Naive thymus-derived CD8-positive, alpha-beta T cell (primary cell): ENCODE measurements around the gene MEOX1. TPM values are rescaled to one million over a fixed set of nuclear protein-coding genes. Genes with fewer than 3 reads are reported as not detected.

Source experiments
- ATAC-seq, 2 donors: fragments of 150-1000 bp; cut with Tn5 transposase in 1 of 2; sonication (Bioruptor Pico), chemical (Tn5 transposase) in 1 of 2; 1 replicate in 1 of 2; 2 replicates in 1 of 2; pipeline ENCODE4 v1.10.0; 2021; ENCODE audit warnings: mild to moderate bottlenecking in 2 of 2, moderate library complexity in 2 of 2
- POLR2A ChIA-PET: fragments of 350-600 bp; sonication (Branson Sonifier 250); formaldehyde crosslinking; loops from one replicate; lab custom pipeline; 2021; ENCODE audit warnings: antibody characterized with exemption; lab: Charles Lee
- DNase-seq, 10 donors: peaks; one replicate each; pipeline versions ENCODE4 v3.0.0 to v3.0.0-alpha.2; 2020 to 2022
- H3K27ac Mint-ChIP-seq, 10 donors: one replicate each; pipeline ENCODE4 v1.8.0; 2020 to 2022; ENCODE audit warnings: mild to moderate bottlenecking in 10 of 10, mixed read lengths in 10 of 10, moderate library complexity in 4 of 10, inconsistent platforms in 1 of 10
- H3K27me3 Mint-ChIP-seq, 5 donors: one replicate each; pipeline ENCODE4 v1.8.0; 2021 to 2022; ENCODE audit warnings: mixed read lengths in 5 of 5
- H3K36me3 Mint-ChIP-seq, 3 donors: one replicate each; pipeline ENCODE4 v1.8.0; 2020 to 2022; ENCODE audit warnings: mixed read lengths in 3 of 3, mild to moderate bottlenecking in 2 of 3, inconsistent platforms in 1 of 3
- H3K4me1 Mint-ChIP-seq, 4 donors: one replicate each; pipeline ENCODE4 v1.8.0; 2021 to 2022; ENCODE audit warnings: mixed read lengths in 4 of 4
- H3K4me3 Mint-ChIP-seq, 10 donors: one replicate each; pipeline ENCODE4 v1.8.0; 2020 to 2022; ENCODE audit warnings: mild to moderate bottlenecking in 10 of 10, mixed read lengths in 10 of 10, moderate library complexity in 6 of 10, inconsistent platforms in 1 of 10
- H3K9me3 Mint-ChIP-seq, 9 donors: one replicate each; pipeline ENCODE4 v1.8.0; 2020 to 2022; ENCODE audit warnings: mixed read lengths in 9 of 9, mild to moderate bottlenecking in 3 of 9, inconsistent platforms in 1 of 9, moderate library complexity in 1 of 9
- polyA plus RNA-seq, 3 donors: library from polyadenylated mRNA; unstranded; fragments of 300-500 nt; fragmentation: Illumina TruSeq; gene quantifications; one replicate each; pipeline ENCODE4 v1.2.3, GENCODE V29; 2021
- total RNA-seq, 8 experiments: library from RNA in 2 of 8; stranded (reverse) in 2 of 8; gene quantifications; one replicate each; pipeline ENCODE4 v1.2.3 and lab custom pipeline; 2021 to 2026

The MEOX1 gene
- not detected for total RNA-seq
- 1 to 10 TPM in 2 of 3 donors, under 1 TPM in 1; 0.66 to 5.9 (median 1.5) TPM for polyA plus RNA-seq
- 0 to 0.49 (median 0.26) reads per million in 6 experiments for total RNA-seq (lab: John Stamatoyannopoulos, UW)

GRCh38 chr17:43661699-43662412 lies at the start of gene MEOX1:
MEOX1 (minus strand) TSS chr17:43661922; CDS start chr17:43661534, 388 bp downstream.
- H3K36me3 Mint-ChIP-seq, result no peaks in the 10 kb centered on the region
- DNase-seq, result no peak
- H3K27ac Mint-ChIP-seq, result peak within 1 kb of the TSS in 8 of 10 donors; percentile 2 to 87 (median 42)
- peaks cover 0 to 18% (median 0%) of the 10 kb centered on the region in 5 donors for H3K27me3 Mint-ChIP-seq
- H3K4me3 Mint-ChIP-seq, result peak within 1 kb of the TSS; percentile 11 to 71 (median 41)
- H3K4me1 Mint-ChIP-seq, result peaks cover 0 to 31% (median 12%) of the 10 kb centered on the region in 4 donors
- no peaks in the 10 kb centered on the region for H3K9me3 Mint-ChIP-seq
- no peak for ATAC-seq
- POLR2A ChIA-PET, result interaction anchor here (1.1 kb wide), 1 partner anchor 17 kb away, joined by 6 read pairs; no protein-coding TSS in a partner anchor

- Mint-ChIP-seq H3K36me3 (no peaks in the 10 kb centered on the region), H3K27ac (no peak overlapping the region), H3K4me3 (no peak overlapping the region), H3K27me3 (peaks cover 31 to 57% (median 47%) of the 10 kb centered on the region in 5 donors), H3K4me1 (peaks cover 5 to 14% (median 12%) of the 10 kb centered on the region in 4 donors), H3K9me3 (no peaks in the 10 kb centered on the region)
- ATAC-seq (no peak), DNase-seq (no peak)
- POLR2A ChIA-PET, result no interaction called here
Observed at GRCh38 chr17:43710101-43710500, 48.4 kb upstream of the MEOX1 start.

GRCh38 chr17:43709210-43709609 lies 47.5 kb upstream of the MEOX1 start:
- POLR2A ChIA-PET, result interaction anchor here (0.8 kb wide), 1 partner anchor 22 kb away, joined by 3 read pairs; no protein-coding TSS in a partner anchor
- peaks cover 2 to 9% (median 7%) of the 10 kb centered on the region in 4 donors for H3K4me1 Mint-ChIP-seq
- ATAC-seq (no peak), DNase-seq (no peak)
- no peak overlapping the region for H3K4me3 Mint-ChIP-seq
- no peaks in the 10 kb centered on the region for H3K36me3 Mint-ChIP-seq
- peaks cover 25 to 50% (median 39%) of the 10 kb centered on the region in 5 donors for H3K27me3 Mint-ChIP-seq
- H3K9me3 Mint-ChIP-seq, result no peaks in the 10 kb centered on the region
- H3K27ac Mint-ChIP-seq, result no peak overlapping the region

GRCh38 chr17:43707184-43707583 lies 45.5 kb upstream of the MEOX1 start:
- Mint-ChIP-seq H3K27ac (no peak overlapping the region), H3K36me3 (no peaks in the 10 kb centered on the region), H3K4me3 (no peak overlapping the region), H3K4me1 (peaks cover 0 to 10% (median under 1%) of the 10 kb centered on the region in 4 donors), H3K9me3 (peaks cover 0 to 2% (median 0%) of the 10 kb centered on the region in 9 donors), H3K27me3 (peaks cover 17 to 38% (median 34%) of the 10 kb centered on the region in 5 donors)
- DNase-seq, result no peak
- no peak for ATAC-seq
- POLR2A ChIA-PET, result no interaction called here

- ATAC-seq (no peak), DNase-seq (no peak)
- peaks cover 2 to 13% (median 4%) of the 10 kb centered on the region in 4 donors for H3K4me1 Mint-ChIP-seq
- H3K4me3 Mint-ChIP-seq, result no peak overlapping the region
- H3K27ac Mint-ChIP-seq, result no peak overlapping the region
- no peaks in the 10 kb centered on the region for H3K36me3 Mint-ChIP-seq
- POLR2A ChIA-PET, result no interaction called here
- peaks cover 15 to 31% (median 29%) of the 10 kb centered on the region in 5 donors for H3K27me3 Mint-ChIP-seq
- H3K9me3 Mint-ChIP-seq, result peaks cover 0 to 2% (median 0%) of the 10 kb centered on the region in 9 donors
Observed at GRCh38 chr17:43706235-43706634, 44.5 kb upstream of the MEOX1 start.

- POLR2A ChIA-PET, result no interaction called here
Observed at GRCh38 chr17:43703630-43704029, 41.9 kb upstream of the MEOX1 start.

GRCh38 chr17:43702637-43703036 lies 40.9 kb upstream of the MEOX1 start:
- no peak for DNase-seq
- Mint-ChIP-seq H3K27me3 (peaks cover 7 to 36% (median 23%) of the 10 kb centered on the region in 5 donors), H3K9me3 (peaks cover 0 to 2% (median 0%) of the 10 kb centered on the region in 9 donors), H3K4me3 (no peak overlapping the region), H3K4me1 (peaks cover 5 to 17% (median 8%) of the 10 kb centered on the region in 4 donors), H3K36me3 (no peaks in the 10 kb centered on the region), H3K27ac (peak overlapping the region in 2 of 10 donors; percentile 17 to 55)
- POLR2A ChIA-PET, result interaction anchor here (1.0 kb wide), 1 partner anchor 54 kb away, joined by 3 read pairs; no protein-coding TSS in a partner anchor
- peak in 1 of 2 donors; percentile 59 for ATAC-seq

More at GRCh38 chr17:43703630-43704029, 41.9 kb upstream of the MEOX1 start:
- H3K27ac Mint-ChIP-seq, result no peak overlapping the region
- H3K4me3 Mint-ChIP-seq, result no peak overlapping the region
- ATAC-seq, result no peak
- H3K4me1 Mint-ChIP-seq, result peaks cover 5 to 17% (median 8%) of the 10 kb centered on the region in 4 donors
- H3K27me3 Mint-ChIP-seq, result peaks cover 7 to 33% (median 21%) of the 10 kb centered on the region in 5 donors
- no peak for DNase-seq
- peaks cover 0 to 2% (median 0%) of the 10 kb centered on the region in 9 donors for H3K9me3 Mint-ChIP-seq
- no peaks in the 10 kb centered on the region for H3K36me3 Mint-ChIP-seq

- H3K4me1 Mint-ChIP-seq, result peaks cover 5 to 17% (median 8%) of the 10 kb centered on the region in 4 donors
- ATAC-seq (peak in 1 of 2 donors; percentile 59), DNase-seq (peak in 3 of 10 donors; percentile 13 to 45 (median 15))
- H3K36me3 Mint-ChIP-seq, result no peaks in the 10 kb centered on the region
- POLR2A ChIA-PET, result interaction anchor here (0.6 kb wide), 1 partner anchor 404 kb away, joined by 3 read pairs; no protein-coding TSS in a partner anchor
- peaks cover 0 to 2% (median 0%) of the 10 kb centered on the region in 9 donors for H3K9me3 Mint-ChIP-seq
- peak overlapping the region in 1 of 10 donors; percentile 78 for H3K4me3 Mint-ChIP-seq
- H3K27me3 Mint-ChIP-seq, result peaks cover 7 to 36% (median 21%) of the 10 kb centered on the region in 5 donors
- peak overlapping the region in 4 of 10 donors; percentile 11 to 47 (median 39) for H3K27ac Mint-ChIP-seq
Observed at GRCh38 chr17:43701318-43701743, 39.6 kb upstream of the MEOX1 start.

- ATAC-seq (no peak), DNase-seq (no peak)
- peaks cover 0 to 2% (median 0%) of the 10 kb centered on the region in 9 donors for H3K9me3 Mint-ChIP-seq
- peaks cover 5 to 17% (median 8%) of the 10 kb centered on the region in 4 donors for H3K4me1 Mint-ChIP-seq
- H3K27ac Mint-ChIP-seq, result no peak overlapping the region
- H3K4me3 Mint-ChIP-seq, result no peak overlapping the region
- peaks cover 7 to 36% (median 17%) of the 10 kb centered on the region in 5 donors for H3K27me3 Mint-ChIP-seq
- POLR2A ChIA-PET, result interaction anchor here (0.9 kb wide), 1 partner anchor 315 kb away, joined by 4 read pairs; the partner anchor contains the start of gene TMEM101
- H3K36me3 Mint-ChIP-seq, result no peaks in the 10 kb centered on the region
Observed at GRCh38 chr17:43699438-43699756, 37.7 kb upstream of the MEOX1 start.

- Mint-ChIP-seq H3K27me3 (peaks cover 7 to 36% (median 17%) of the 10 kb centered on the region in 5 donors), H3K4me1 (peaks cover 5 to 17% (median 8%) of the 10 kb centered on the region in 4 donors), H3K4me3 (no peak overlapping the region), H3K9me3 (peaks cover 0 to 2% (median 0%) of the 10 kb centered on the region in 9 donors), H3K36me3 (no peaks in the 10 kb centered on the region), H3K27ac (peak overlapping the region in 2 of 10 donors; percentile 34 to 75)
- ATAC-seq (no peak), DNase-seq (no peak)
- POLR2A ChIA-PET, result no interaction called here
Observed at GRCh38 chr17:43698678-43699437, 37.1 kb upstream of the MEOX1 start.

- H3K36me3 Mint-ChIP-seq, result no peaks in the 10 kb centered on the region
- POLR2A ChIA-PET, result no interaction called here
- H3K4me1 Mint-ChIP-seq, result peaks cover 5 to 14% (median 8%) of the 10 kb centered on the region in 4 donors
- no peak overlapping the region for H3K4me3 Mint-ChIP-seq
- H3K27me3 Mint-ChIP-seq, result peaks cover 7 to 31% (median 17%) of the 10 kb centered on the region in 5 donors
- no peak overlapping the region for H3K27ac Mint-ChIP-seq
- peaks cover 0 to 1% (median 0%) of the 10 kb centered on the region in 9 donors for H3K9me3 Mint-ChIP-seq
- ATAC-seq (no peak), DNase-seq (no peak)
Observed at GRCh38 chr17:43697937-43698336, 36.2 kb upstream of the MEOX1 start.

GRCh38 chr17:43696891-43697290 lies 35.2 kb upstream of the MEOX1 start:
- Mint-ChIP-seq H3K36me3 (no peaks in the 10 kb centered on the region), H3K9me3 (no peaks in the 10 kb centered on the region), H3K4me1 (peaks cover 4 to 8% (median 7%) of the 10 kb centered on the region in 4 donors), H3K27me3 (peaks cover 4 to 23% (median 13%) of the 10 kb centered on the region in 5 donors), H3K4me3 (no peak overlapping the region), H3K27ac (no peak overlapping the region)
- ATAC-seq (no peak), DNase-seq (no peak)
- POLR2A ChIA-PET, result interaction anchor here (0.5 kb wide), 1 partner anchor 787 kb away, joined by 3 read pairs; no protein-coding TSS in a partner anchor
